Stomach (tissue), 4 donors: ENCODE measurements around the gene RELN.

Experiments
- CTCF ChIP-seq, 7 experiments: fragments of 450-650 bp in 4 of 7; fragments of 200-600 bp in 3 of 7; sonication (generic) in 3 of 7; IDR thresholded peaks; one replicate each; pipeline ENCODE4 v1.5.1; 2016 to 2019; ENCODE audit warnings: antibody characterized with exemption in 7 of 7, control low read depth in 2 of 7, mild to moderate bottlenecking in 1 of 7
- EP300 ChIP-seq: sonication (generic); formaldehyde crosslinking; IDR thresholded peaks from one replicate; pipeline ENCODE4 v1.6.1; 2017; ENCODE audit warnings: antibody characterized with exemption

GRCh38 chr7:103972779-103973434, 16.6 kb downstream of the RELN start:
- no peak for TF ChIP-seq CTCF (IDR thresholded peaks at IDR 0.05)
- no peak for TF ChIP-seq EP300
